ENCODE data around the gene LRMDA.

The LRMDA gene

GRCh38 chr10:76119515-76119914 is 688.1 kb downstream of the LRMDA start:
- TF ChIP-seq CTCF (conservative IDR thresholded peaks at IDR 0.05; ENCODE audit: low read depth, low read length): no peak
- H3K36me3 ChIP-seq (ENCODE audit: insufficient read depth): no peaks in the 10 kb centered on the region
- no peaks in the 10 kb centered on the region for H3K27me3 ChIP-seq (ENCODE audit: insufficient read depth, low read depth)
- no peaks in the 10 kb centered on the region for H4K20me1 ChIP-seq (ENCODE audit: insufficient read depth)
- no peak overlapping the region for H3K4me3 ChIP-seq (IDR thresholded peaks at IDR 0.05; ENCODE audit: insufficient read depth, low read depth, low read length)
- no peak overlapping the region for H3K27ac ChIP-seq
- H3K79me2 ChIP-seq (ENCODE audit: insufficient read depth, low read depth): no peaks in the 10 kb centered on the region
- H3K4me2 ChIP-seq: no peak overlapping the region
- no peak overlapping the region for H3K9ac ChIP-seq
- no peak overlapping the region for H2AFZ ChIP-seq (ENCODE audit: low read depth)
- no peaks in the 10 kb centered on the region for H3K4me1 ChIP-seq (ENCODE audit: low read depth, poor library complexity, severe bottlenecking)

GRCh38 chr10:76122056-76122455 is 690.6 kb downstream of the LRMDA start:
- Histone ChIP-seq H3K79me2 (ENCODE audit: insufficient read depth, low read depth) (no peaks in the 10 kb centered on the region), H3K9ac (no peak overlapping the region), H3K27ac (no peak overlapping the region), H3K36me3 (ENCODE audit: insufficient read depth) (no peaks in the 10 kb centered on the region), H3K4me3 (IDR thresholded peaks at IDR 0.05; ENCODE audit: insufficient read depth, low read depth, low read length) (no peak overlapping the region), H4K20me1 (ENCODE audit: insufficient read depth) (no peaks in the 10 kb centered on the region), H3K4me2 (no peak overlapping the region), H2AFZ (ENCODE audit: low read depth) (no peak overlapping the region), H3K4me1 (ENCODE audit: low read depth, poor library complexity, severe bottlenecking) (no peaks in the 10 kb centered on the region), H3K27me3 (ENCODE audit: insufficient read depth, low read depth) (no peaks in the 10 kb centered on the region)
- TF ChIP-seq CTCF (conservative IDR thresholded peaks at IDR 0.05; ENCODE audit: low read depth, low read length): no peak

GRCh38 chr10:76124280-76124679 is 692.9 kb downstream of the LRMDA start:
- Histone ChIP-seq H3K4me3 (IDR thresholded peaks at IDR 0.05; ENCODE audit: insufficient read depth, low read depth, low read length) (no peak overlapping the region), H3K4me2 (no peak overlapping the region), H4K20me1 (ENCODE audit: insufficient read depth) (no peaks in the 10 kb centered on the region), H3K27me3 (ENCODE audit: insufficient read depth, low read depth) (no peaks in the 10 kb centered on the region), H3K27ac (no peak overlapping the region), H3K4me1 (ENCODE audit: low read depth, poor library complexity, severe bottlenecking) (no peaks in the 10 kb centered on the region), H3K79me2 (ENCODE audit: insufficient read depth, low read depth) (no peaks in the 10 kb centered on the region), H3K36me3 (ENCODE audit: insufficient read depth) (no peaks in the 10 kb centered on the region), H2AFZ (ENCODE audit: low read depth) (no peak overlapping the region), H3K9ac (no peak overlapping the region)
- no peak for TF ChIP-seq CTCF (conservative IDR thresholded peaks at IDR 0.05; ENCODE audit: low read depth, low read length)

GRCh38 chr10:76125900-76126299 is 694.5 kb downstream of the LRMDA start:
- Histone ChIP-seq H3K79me2 (ENCODE audit: insufficient read depth, low read depth) (no peaks in the 10 kb centered on the region), H3K27me3 (ENCODE audit: insufficient read depth, low read depth) (no peaks in the 10 kb centered on the region), H3K4me2 (no peak overlapping the region), H4K20me1 (ENCODE audit: insufficient read depth) (no peaks in the 10 kb centered on the region), H3K27ac (no peak overlapping the region), H3K9ac (no peak overlapping the region), H3K4me1 (ENCODE audit: low read depth, poor library complexity, severe bottlenecking) (no peaks in the 10 kb centered on the region), H3K36me3 (ENCODE audit: insufficient read depth) (no peaks in the 10 kb centered on the region), H3K4me3 (IDR thresholded peaks at IDR 0.05; ENCODE audit: insufficient read depth, low read depth, low read length) (no peak overlapping the region), H2AFZ (ENCODE audit: low read depth) (no peak overlapping the region)
- no peak for TF ChIP-seq CTCF (conservative IDR thresholded peaks at IDR 0.05; ENCODE audit: low read depth, low read length)
